HepG2 (cell line): ENCODE results near the gene SETD1A.

Experiments used
- CTCF ChIP-seq: sonication (generic); formaldehyde crosslinking; IDR thresholded peaks from 2 replicates; pipeline ENCODE4 v1.5.0; 2020; ENCODE audit warnings: mild to moderate bottlenecking, missing genetic modification reagents, moderate library complexity
- SCMH1 ChIP-seq: sonication (generic); formaldehyde crosslinking; IDR thresholded peaks from 2 replicates; pipeline ENCODE4 v1.9.0; 2021; ENCODE audit warnings: missing genetic modification reagents, mild to moderate bottlenecking, borderline replicate concordance
- ZNF609 ChIP-seq: sonication (generic); formaldehyde crosslinking; IDR thresholded peaks from 2 replicates; pipeline ENCODE4 v1.4.0; 2020; ENCODE audit warnings: mild to moderate bottlenecking, missing genetic modification reagents, borderline replicate concordance

- TF ChIP-seq CTCF (CRISPR knock-in tag) (no peak), SCMH1 (CRISPR knock-in tag) (no peak), ZNF609 (CRISPR knock-in tag) (no peak)
Observed at GRCh38 chr16:30983289-30983889, 25.8 kb downstream of the SETD1A start.
